HepG2 (cell line): Measurements from ENCODE around the gene CORO7. TPM values are rescaled to one million over a fixed set of nuclear protein-coding genes. Genes with fewer than 3 reads are reported as not detected.

ENCODE experiments used
- GPN1 ChIP-seq: sonication (generic); formaldehyde crosslinking; IDR thresholded peaks from 2 replicates; pipeline ENCODE4 v1.5.1; 2020; ENCODE audit warnings: missing genetic modification reagents, borderline replicate concordance
- GZF1 ChIP-seq: sonication (generic); formaldehyde crosslinking; IDR thresholded peaks from 2 replicates; pipeline ENCODE4 v1.5.1; 2020; ENCODE audit warnings: mild to moderate bottlenecking, missing genetic modification reagents
- JUNB ChIP-seq: sonication (generic); formaldehyde crosslinking; IDR thresholded peaks from 2 replicates; pipeline ENCODE4 v1.8.0; 2022; ENCODE audit warnings: missing genetic modification reagents, mild to moderate bottlenecking, borderline replicate concordance
- KDM6A ChIP-seq: IDR thresholded peaks from 2 replicates; pipeline ENCODE4 v1.6.1; 2016; ENCODE audit warnings: low read depth
- KLF11 ChIP-seq: IDR thresholded peaks from 2 replicates; pipeline ENCODE4 v1.6.1; 2016; ENCODE audit warnings: missing compliant biosample characterization
- KLF12 ChIP-seq: sonication (generic); formaldehyde crosslinking; IDR thresholded peaks from 2 replicates; pipeline ENCODE4 v1.4.0; 2020; ENCODE audit warnings: missing genetic modification reagents, borderline replicate concordance
- KLF16 ChIP-seq, 2 experiments: sonication (generic) in 1 of 2; formaldehyde crosslinking in 1 of 2; IDR thresholded peaks; 2 replicates each; pipeline versions ENCODE4 v1.6.1 to v1.8.0; 2016 to 2023; ENCODE audit warnings: missing genetic modification reagents in 2 of 2, missing compliant biosample characterization in 1 of 2
- MYNN ChIP-seq: sonication (generic); formaldehyde crosslinking; IDR thresholded peaks from 2 replicates; pipeline ENCODE4 v1.4.0; 2020; ENCODE audit warnings: mild to moderate bottlenecking, low read depth, missing genetic modification reagents
- NAIF1 ChIP-seq: sonication (generic); formaldehyde crosslinking; IDR thresholded peaks from 2 replicates; pipeline ENCODE4 v1.5.0; 2020; ENCODE audit warnings: mild to moderate bottlenecking, missing genetic modification reagents, borderline replicate concordance
- PCBP1 ChIP-seq: fragments of 200-400 bp; formaldehyde crosslinking; IDR thresholded peaks from 2 replicates; pipeline ENCODE4 v1.6.1; 2017; ENCODE audit warnings: mild to moderate bottlenecking, low read depth, low read length, borderline replicate concordance
- ZEB1 ChIP-seq: IDR thresholded peaks from 2 replicates; pipeline ENCODE4 v1.6.1; 2012; ENCODE audit warnings: mild to moderate bottlenecking, low read depth, inconsistent platforms; ENCODE audit not compliant: insufficient replicate concordance
- ZNF326 ChIP-seq: sonication (generic); formaldehyde crosslinking; IDR thresholded peaks from 2 replicates; pipeline ENCODE4 v1.4.0; 2020; ENCODE audit warnings: missing genetic modification reagents, borderline replicate concordance
- ZNF329 ChIP-seq: sonication (generic); formaldehyde crosslinking; IDR thresholded peaks from 2 replicates; pipeline ENCODE4 v1.9.0; 2021; ENCODE audit warnings: low read depth, mild to moderate bottlenecking, missing genetic modification reagents
- ZSCAN12 ChIP-seq: sonication (generic); formaldehyde crosslinking; IDR thresholded peaks from 2 replicates; pipeline ENCODE4 v1.9.0; 2021; ENCODE audit warnings: mild to moderate bottlenecking, missing genetic modification reagents
- ZSCAN30 ChIP-seq: sonication (generic); formaldehyde crosslinking; IDR thresholded peaks from 2 replicates; pipeline ENCODE4 v1.5.0; 2020; ENCODE audit warnings: mild to moderate bottlenecking, missing genetic modification reagents
- polyA plus RNA-seq, 8 experiments: library from polyadenylated mRNA; depleted of rRNA in 3 of 8; stranded (reverse) in 7 of 8; unstranded in 1 of 8; fragments of >200 nt; fragmentation: Illumina TruSeq in 4 of 8; extraction: Trizol in 4 of 8; gene quantifications; 2 replicates each; pipeline versions ENCODE4 v1.2.1 to v1.2.3, GENCODE V29; 2011 to 2016; ENCODE audit warnings: low read depth in 4 of 8, missing spikeins in 1 of 8, mixed read lengths in 1 of 8; ENCODE audit not compliant: insufficient read depth in 1 of 8
- total RNA-seq, 5 experiments: library from RNA; depleted of rRNA; stranded (reverse); fragments of >200 nt; fragmentation: Illumina TruSeq; extraction: Trizol; gene quantifications; 2 replicates each; pipeline ENCODE4 v1.2.3, GENCODE V29; 2016; ENCODE audit warnings: low read depth in 1 of 5
- TF ChIP-seq, protein P1 (sequence below): sonication (generic); formaldehyde crosslinking; IDR thresholded peaks from 2 replicates; pipeline ENCODE4 v1.8.1; 2023; ENCODE audit warnings: mild to moderate bottlenecking, missing genetic modification reagents, borderline replicate concordance
- TF ChIP-seq, protein P2 (sequence below), 2 experiments: sonication (generic) in 1 of 2; formaldehyde crosslinking in 1 of 2; IDR thresholded peaks; 2 replicates each; pipeline versions ENCODE4 v1.4.0 to v1.6.1; 2018 to 2020; ENCODE audit warnings: missing genetic modification reagents in 2 of 2, borderline replicate concordance in 1 of 2, low read depth in 1 of 2, mild to moderate bottlenecking in 1 of 2, missing biosample characterization in 1 of 2
- TF ChIP-seq, protein P3 (sequence below): sonication (generic); formaldehyde crosslinking; IDR thresholded peaks from 2 replicates; pipeline ENCODE4 v1.5.1; 2020; ENCODE audit warnings: missing genetic modification reagents, mild to moderate bottlenecking, borderline replicate concordance
- TF ChIP-seq, protein P4 (sequence below): sonication (generic); formaldehyde crosslinking; IDR thresholded peaks from 2 replicates; pipeline ENCODE4 v1.9.0; 2022; ENCODE audit warnings: missing genetic modification reagents, mild to moderate bottlenecking, borderline replicate concordance
- TF ChIP-seq, protein P5 (sequence below): sonication (generic); formaldehyde crosslinking; IDR thresholded peaks from 2 replicates; pipeline ENCODE4 v1.4.0; 2020; ENCODE audit warnings: missing genetic modification reagents, borderline replicate concordance

CORO7 gene
- total and polyA plus RNA-seq, 2 of the 13 experiments (the other 11 are each of a cell fraction or from before 2014, with no cell fraction given): 9.9 to 14.3 TPM

DNA sequence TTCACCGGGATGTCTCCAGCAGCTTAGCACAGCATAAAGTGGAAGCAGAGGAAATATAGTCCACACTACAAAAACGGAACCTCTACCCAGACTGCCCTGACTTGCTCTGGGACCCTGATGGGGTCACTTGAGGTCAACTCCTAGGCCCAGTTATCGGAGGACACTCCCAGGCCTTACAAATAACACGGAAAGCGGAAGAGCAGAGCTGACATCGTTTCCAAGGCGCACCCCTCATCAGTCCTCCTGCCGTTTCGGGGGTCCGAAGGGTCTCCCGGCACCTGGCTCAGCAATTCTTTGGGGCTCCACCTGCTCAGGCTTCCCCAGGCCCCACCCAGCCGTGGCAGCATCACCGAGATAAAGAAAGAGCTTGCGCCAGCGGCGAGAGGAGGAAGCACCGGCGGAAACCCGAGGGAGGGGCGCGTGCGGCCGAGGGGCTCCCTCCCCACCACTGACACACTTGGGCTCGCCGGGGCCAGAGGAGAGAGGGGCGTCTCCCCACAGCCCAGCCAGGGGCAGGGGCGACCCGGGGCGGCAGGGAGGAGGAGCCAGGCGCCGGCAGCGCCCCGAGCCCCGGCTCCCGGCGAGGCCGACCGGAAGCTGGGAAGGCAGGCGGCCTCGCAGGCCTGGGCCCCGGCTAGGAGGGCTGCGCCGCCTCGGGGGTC lies 727 bp downstream of the CORO7 start (continued):
- no peak; a peak in 1 of 4 replicates for TF ChIP-seq KLF16 (CRISPR knock-in tag; IDR thresholded peaks at IDR 0.05)
- TF ChIP-seq, protein P1, sequence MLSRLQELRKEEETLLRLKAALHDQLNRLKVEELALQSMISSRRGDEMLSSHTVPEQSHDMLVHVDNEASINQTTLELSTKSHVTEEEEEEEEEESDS: no peak
- TF ChIP-seq, protein P2, sequence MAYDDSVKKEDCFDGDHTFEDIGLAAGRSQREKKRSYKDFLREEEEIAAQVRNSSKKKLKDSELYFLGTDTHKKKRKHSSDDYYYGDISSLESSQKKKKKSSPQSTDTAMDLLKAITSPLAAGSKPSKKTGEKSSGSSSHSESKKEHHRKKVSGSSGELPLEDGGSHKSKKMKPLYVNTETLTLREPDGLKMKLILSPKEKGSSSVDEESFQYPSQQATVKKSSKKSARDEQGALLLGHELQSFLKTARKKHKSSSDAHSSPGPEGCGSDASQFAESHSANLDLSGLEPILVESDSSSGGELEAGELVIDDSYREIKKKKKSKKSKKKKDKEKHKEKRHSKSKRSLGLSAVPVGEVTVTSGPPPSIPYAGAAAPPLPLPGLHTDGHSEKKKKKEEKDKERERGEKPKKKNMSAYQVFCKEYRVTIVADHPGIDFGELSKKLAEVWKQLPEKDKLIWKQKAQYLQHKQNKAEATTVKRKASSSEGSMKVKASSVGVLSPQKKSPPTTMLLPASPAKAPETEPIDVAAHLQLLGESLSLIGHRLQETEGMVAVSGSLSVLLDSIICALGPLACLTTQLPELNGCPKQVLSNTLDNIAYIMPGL (CRISPR knock-in tag; IDR thresholded peaks at IDR 0.05; ENCODE audit: borderline replicate concordance in 1 of 2, low read depth in 1 of 2): peak in 1 of 2 experiments; percentile 56; a peak in 2 of 4 replicates
- TF ChIP-seq KDM6A (CRISPR knock-in tag): no peak
- no peak for TF ChIP-seq ZSCAN12 (CRISPR knock-in tag)
- TF ChIP-seq ZNF329 (CRISPR knock-in tag): no peak
- TF ChIP-seq ZEB1: no peak
- TF ChIP-seq NAIF1 (CRISPR knock-in tag): no peak
- TF ChIP-seq, protein P3, sequence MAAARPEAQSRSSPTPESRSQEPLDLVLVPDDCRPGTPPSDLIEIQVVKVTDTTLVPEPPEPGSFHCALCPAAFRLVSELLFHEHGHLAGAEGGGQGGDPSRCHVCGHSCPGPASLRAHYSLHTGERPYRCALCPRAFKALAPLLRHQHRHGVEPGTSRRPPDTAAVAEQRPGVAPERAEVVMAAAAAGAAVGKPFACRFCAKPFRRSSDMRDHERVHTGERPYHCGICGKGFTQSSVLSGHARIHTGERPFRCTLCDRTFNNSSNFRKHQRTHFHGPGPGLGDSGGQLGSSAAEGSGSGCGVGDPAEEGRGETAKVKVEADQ (CRISPR knock-in tag): no peak
- no peak for TF ChIP-seq JUNB (CRISPR knock-in tag)
- TF ChIP-seq ZSCAN30 (CRISPR knock-in tag): no peak
- TF ChIP-seq, protein P4, sequence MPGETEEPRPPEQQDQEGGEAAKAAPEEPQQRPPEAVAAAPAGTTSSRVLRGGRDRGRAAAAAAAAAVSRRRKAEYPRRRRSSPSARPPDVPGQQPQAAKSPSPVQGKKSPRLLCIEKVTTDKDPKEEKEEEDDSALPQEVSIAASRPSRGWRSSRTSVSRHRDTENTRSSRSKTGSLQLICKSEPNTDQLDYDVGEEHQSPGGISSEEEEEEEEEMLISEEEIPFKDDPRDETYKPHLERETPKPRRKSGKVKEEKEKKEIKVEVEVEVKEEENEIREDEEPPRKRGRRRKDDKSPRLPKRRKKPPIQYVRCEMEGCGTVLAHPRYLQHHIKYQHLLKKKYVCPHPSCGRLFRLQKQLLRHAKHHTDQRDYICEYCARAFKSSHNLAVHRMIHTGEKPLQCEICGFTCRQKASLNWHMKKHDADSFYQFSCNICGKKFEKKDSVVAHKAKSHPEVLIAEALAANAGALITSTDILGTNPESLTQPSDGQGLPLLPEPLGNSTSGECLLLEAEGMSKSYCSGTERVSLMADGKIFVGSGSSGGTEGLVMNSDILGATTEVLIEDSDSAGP (CRISPR knock-in tag): no peak
- no peak for TF ChIP-seq KLF12
- TF ChIP-seq, protein P5, sequence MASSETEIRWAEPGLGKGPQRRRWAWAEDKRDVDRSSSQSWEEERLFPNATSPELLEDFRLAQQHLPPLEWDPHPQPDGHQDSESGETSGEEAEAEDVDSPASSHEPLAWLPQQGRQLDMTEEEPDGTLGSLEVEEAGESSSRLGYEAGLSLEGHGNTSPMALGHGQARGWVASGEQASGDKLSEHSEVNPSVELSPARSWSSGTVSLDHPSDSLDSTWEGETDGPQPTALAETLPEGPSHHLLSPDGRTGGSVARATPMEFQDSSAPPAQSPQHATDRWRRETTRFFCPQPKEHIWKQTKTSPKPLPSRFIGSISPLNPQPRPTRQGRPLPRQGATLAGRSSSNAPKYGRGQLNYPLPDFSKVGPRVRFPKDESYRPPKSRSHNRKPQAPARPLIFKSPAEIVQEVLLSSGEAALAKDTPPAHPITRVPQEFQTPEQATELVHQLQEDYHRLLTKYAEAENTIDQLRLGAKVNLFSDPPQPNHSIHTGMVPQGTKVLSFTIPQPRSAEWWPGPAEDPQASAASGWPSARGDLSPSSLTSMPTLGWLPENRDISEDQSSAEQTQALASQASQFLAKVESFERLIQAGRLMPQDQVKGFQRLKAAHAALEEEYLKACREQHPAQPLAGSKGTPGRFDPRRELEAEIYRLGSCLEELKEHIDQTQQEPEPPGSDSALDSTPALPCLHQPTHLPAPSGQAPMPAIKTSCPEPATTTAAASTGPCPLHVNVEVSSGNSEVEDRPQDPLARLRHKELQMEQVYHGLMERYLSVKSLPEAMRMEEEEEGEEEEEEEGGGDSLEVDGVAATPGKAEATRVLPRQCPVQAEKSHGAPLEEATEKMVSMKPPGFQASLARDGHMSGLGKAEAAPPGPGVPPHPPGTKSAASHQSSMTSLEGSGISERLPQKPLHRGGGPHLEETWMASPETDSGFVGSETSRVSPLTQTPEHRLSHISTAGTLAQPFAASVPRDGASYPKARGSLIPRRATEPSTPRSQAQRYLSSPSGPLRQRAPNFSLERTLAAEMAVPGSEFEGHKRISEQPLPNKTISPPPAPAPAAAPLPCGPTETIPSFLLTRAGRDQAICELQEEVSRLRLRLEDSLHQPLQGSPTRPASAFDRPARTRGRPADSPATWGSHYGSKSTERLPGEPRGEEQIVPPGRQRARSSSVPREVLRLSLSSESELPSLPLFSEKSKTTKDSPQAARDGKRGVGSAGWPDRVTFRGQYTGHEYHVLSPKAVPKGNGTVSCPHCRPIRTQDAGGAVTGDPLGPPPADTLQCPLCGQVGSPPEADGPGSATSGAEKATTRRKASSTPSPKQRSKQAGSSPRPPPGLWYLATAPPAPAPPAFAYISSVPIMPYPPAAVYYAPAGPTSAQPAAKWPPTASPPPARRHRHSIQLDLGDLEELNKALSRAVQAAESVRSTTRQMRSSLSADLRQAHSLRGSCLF (CRISPR knock-in tag): no peak
- no peak for TF ChIP-seq GZF1 (CRISPR knock-in tag)
- TF ChIP-seq PCBP1: no peak
- no peak for TF ChIP-seq MYNN (CRISPR knock-in tag)
- no peak for TF ChIP-seq GPN1 (CRISPR knock-in tag)
- TF ChIP-seq ZNF326 (CRISPR knock-in tag): no peak
- no peak for TF ChIP-seq KLF11 (CRISPR knock-in tag)
